HepG2 (cell line): Measurements from ENCODE around the gene MYL4. TPM values are rescaled to one million over a fixed set of nuclear protein-coding genes. Genes with fewer than 3 reads are reported as not detected.

ENCODE experiments used
- ATAC-seq: fragments of 200-7000 bp; cut with Tn5 transposase; 3 replicates; pipeline ENCODE4 v1.9.1; 2020; ENCODE audit warnings: mild to moderate bottlenecking, moderate library complexity
- BruUV-seq: library from RNA; stranded (reverse); fragments of 400-500 nt; replicated peaks from 2 replicates; lab custom pipeline; 2021; lab: Mats Ljungman, UMichigan
- CTCF ChIA-PET: fragments of 300-600 bp; formaldehyde crosslinking; extraction: SDS; loops from one replicate; lab custom pipeline; 2021; ENCODE audit warnings: low total read pairs, inconsistent platforms, low intra/inter-chr PET ratio; lab: Yijun Ruan, JAX
- POLR2A ChIA-PET: fragments of 350-600 bp; sonication (Branson Sonifier 250); formaldehyde crosslinking; loops from one replicate; lab custom pipeline; 2020; ENCODE audit warnings: antibody characterized with exemption, inconsistent platforms; lab: Yijun Ruan, JAX
- DNase-seq: peaks from one replicate; pipeline ENCODE4 v3.0.0-alpha.2; 2015; ENCODE audit warnings: low spot score
- FAIRE-seq: peaks from 3 replicates; lab custom pipeline; 2011; peaks lifted over from hg19 to GRCh38; lab: Jason Lieb, UNC
- H2AFZ ChIP-seq: one replicate; pipeline ENCODE4 v1.6.1; 2011; ENCODE audit warnings: low read length, inconsistent platforms
- H3K27ac ChIP-seq: fragments of 300-600 bp; 3 replicates; pipeline ENCODE4 v1.8.0; 2011; ENCODE audit warnings: mixed run types, mild to moderate bottlenecking, mixed read lengths, low read length, inconsistent platforms; ENCODE audit not compliant: insufficient read depth; ENCODE audit errors: extremely low read length
- H3K27me3 ChIP-seq, 2 experiments: fragments of 200-600 bp in 1 of 2; 2 replicates in 1 of 2; 3 replicates in 1 of 2; pipeline versions ENCODE4 v1.6.0 to v1.8.0; 2011; ENCODE audit warnings: low read length in 2 of 2, mild to moderate bottlenecking in 2 of 2, moderate library complexity in 2 of 2, inconsistent platforms in 1 of 2; ENCODE audit not compliant: insufficient read depth in 2 of 2, control insufficient read depth in 1 of 2
- H3K36me3 ChIP-seq, 2 experiments: fragments of 200-600 bp in 1 of 2; replicated peaks in 1 of 2; 2 replicates in 1 of 2; 3 replicates in 1 of 2; pipeline versions ENCODE4 v1.5.1 to v1.8.0; 2011; ENCODE audit warnings: low read length in 2 of 2, inconsistent platforms in 1 of 2; ENCODE audit not compliant: insufficient read depth in 2 of 2, control insufficient read depth in 1 of 2
- H3K4me1 ChIP-seq: 2 replicates; pipeline ENCODE4 v1.5.1; 2012; ENCODE audit warnings: low read length, inconsistent platforms; ENCODE audit not compliant: insufficient read depth
- H3K4me2 ChIP-seq: 2 replicates; pipeline ENCODE4 v1.6.0; 2011; ENCODE audit warnings: low read depth, low read length, inconsistent platforms
- H3K4me3 ChIP-seq, 3 experiments: fragments of 200-600 bp in 1 of 3; sonication (generic), shearing (Covaris generic) in 1 of 3; replicated peaks in 1 of 3; 2 replicates each; pipeline ENCODE4 v1.5.1; 2011 to 2016; ENCODE audit warnings: low read length in 3 of 3, inconsistent platforms in 2 of 3, low read depth in 2 of 3, mild to moderate bottlenecking in 2 of 3, control low read depth in 1 of 3, mixed read lengths in 1 of 3; ENCODE audit not compliant: insufficient read depth in 1 of 3
- H3K79me2 ChIP-seq: one replicate; pipeline ENCODE4 v1.6.1; 2011; ENCODE audit warnings: low read length, inconsistent platforms; ENCODE audit not compliant: insufficient read depth
- H3K9ac ChIP-seq: 2 replicates; pipeline ENCODE4 v1.6.0; 2011; ENCODE audit warnings: mild to moderate bottlenecking, low read depth, low read length, inconsistent platforms; ENCODE audit not compliant: insufficient read depth
- H3K9me3 ChIP-seq: 2 replicates; pipeline ENCODE4 v1.5.1; 2012; ENCODE audit warnings: mild to moderate bottlenecking, low read length
- H4K20me1 ChIP-seq: 2 replicates; pipeline ENCODE4 v1.6.0; 2011; ENCODE audit warnings: inconsistent platforms, mild to moderate bottlenecking, low read length, moderate library complexity; ENCODE audit not compliant: insufficient read depth
- DNMT3B ChIP-seq: conservative IDR thresholded peaks from 2 replicates; pipeline ENCODE4 v1.6.1; 2016; ENCODE audit warnings: missing biosample characterization, control low read depth
- FLYWCH1 ChIP-seq: sonication (generic); formaldehyde crosslinking; IDR thresholded peaks from 2 replicates; pipeline ENCODE4 v1.8.1; 2023; ENCODE audit warnings: mild to moderate bottlenecking, missing genetic modification reagents
- FOXA3 ChIP-seq: IDR thresholded peaks from 2 replicates; pipeline ENCODE4 v1.6.1; 2016; ENCODE audit warnings: missing genetic modification reagents, missing compliant biosample characterization
- GABPB1 ChIP-seq: IDR thresholded peaks from 2 replicates; pipeline ENCODE4 v1.6.1; 2016; ENCODE audit warnings: mild to moderate bottlenecking, missing genetic modification reagents, moderate library complexity, missing compliant biosample characterization
- JUND ChIP-seq: sonication (generic); formaldehyde crosslinking; IDR thresholded peaks from 2 replicates; pipeline ENCODE4 v1.8.0; 2022; ENCODE audit warnings: mild to moderate bottlenecking, missing genetic modification reagents
- KLF15 ChIP-seq: sonication (generic); formaldehyde crosslinking; IDR thresholded peaks from 2 replicates; pipeline ENCODE4 v1.8.1; 2023; ENCODE audit warnings: borderline replicate concordance, mild to moderate bottlenecking, inconsistent platforms, missing genetic modification reagents, mixed read lengths
- MLX ChIP-seq: IDR thresholded peaks from 2 replicates; pipeline ENCODE4 v1.6.1; 2016
- PHF5A ChIP-seq: IDR thresholded peaks from one replicate; pipeline ENCODE4 v1.6.1; 2018; ENCODE audit warnings: low read depth, missing genetic modification reagents; ENCODE audit not compliant: unreplicated experiment
- SALL1 ChIP-seq: sonication (generic); formaldehyde crosslinking; IDR thresholded peaks from 2 replicates; pipeline ENCODE4 v1.8.0; 2022; ENCODE audit warnings: mild to moderate bottlenecking, missing genetic modification reagents
- SNAI1 ChIP-seq: sonication (generic); formaldehyde crosslinking; IDR thresholded peaks from 2 replicates; pipeline ENCODE4 v1.5.0; 2020; ENCODE audit warnings: mild to moderate bottlenecking, missing genetic modification reagents, borderline replicate concordance
- SRSF4 ChIP-seq: fragments of 200-400 bp; formaldehyde crosslinking; IDR thresholded peaks from one replicate; pipeline ENCODE4 v1.6.1; 2018; ENCODE audit warnings: mild to moderate bottlenecking, low read depth, low read length, moderate library complexity; ENCODE audit not compliant: poor library complexity, severe bottlenecking
- SSRP1 ChIP-seq: IDR thresholded peaks from 2 replicates; pipeline ENCODE4 v1.6.1; 2016; ENCODE audit warnings: control low read depth
- TBX3 ChIP-seq: fragments of 450-650 bp; IDR thresholded peaks from 2 replicates; pipeline ENCODE4 v1.6.1; 2017; ENCODE audit warnings: antibody characterized with exemption, mild to moderate bottlenecking, inconsistent platforms, borderline replicate concordance
- ZNF451 ChIP-seq: sonication (generic); formaldehyde crosslinking; IDR thresholded peaks from 2 replicates; pipeline ENCODE4 v1.5.0; 2020; ENCODE audit warnings: mild to moderate bottlenecking, missing genetic modification reagents
- ZNF572 ChIP-seq: sonication (generic); formaldehyde crosslinking; IDR thresholded peaks from 2 replicates; pipeline ENCODE4 v1.5.1; 2020; ENCODE audit warnings: mild to moderate bottlenecking, missing genetic modification reagents
- ZNF616 ChIP-seq: sonication (generic); formaldehyde crosslinking; IDR thresholded peaks from 2 replicates; pipeline ENCODE4 v1.5.0; 2020; ENCODE audit warnings: low read depth, mild to moderate bottlenecking, missing genetic modification reagents
- WGBS: methylation state at CpG from one replicate; pipeline ENCODE4 v1.1.6; 2017; ENCODE audit warnings: low lambda C conversion rate; 5-methylcytosine and 5-hydroxymethylcytosine counted together
- in situ Hi-C: cut with HindIII; loops from 2 replicates; pipeline ENCODE4 v1.10.0; 2017; ENCODE audit warnings: low pct_unique_long_range_greater_than_20kb; ENCODE audit not compliant: extremely low pct_ligation_motif_present
- intact Hi-C: fragments of 100-400 bp; cut with micrococcal nuclease; formaldehyde crosslinking; loops from one replicate; pipeline ENCODE4 v1.10.0; 2022; ENCODE audit not compliant: unreplicated experiment
- polyA plus RNA-seq, 8 experiments: library from polyadenylated mRNA; depleted of rRNA in 3 of 8; stranded (reverse) in 7 of 8; unstranded in 1 of 8; fragments of >200 nt; fragmentation: Illumina TruSeq in 4 of 8; extraction: Trizol in 4 of 8; gene quantifications; 2 replicates each; pipeline versions ENCODE4 v1.2.1 to v1.2.3, GENCODE V29; 2011 to 2016; ENCODE audit warnings: low read depth in 4 of 8, missing spikeins in 1 of 8, mixed read lengths in 1 of 8; ENCODE audit not compliant: insufficient read depth in 1 of 8
- total RNA-seq, 5 experiments: library from RNA; depleted of rRNA; stranded (reverse); fragments of >200 nt; fragmentation: Illumina TruSeq; extraction: Trizol; gene quantifications; 2 replicates each; pipeline ENCODE4 v1.2.3, GENCODE V29; 2016; ENCODE audit warnings: low read depth in 1 of 5
- TF ChIP-seq, protein P1 (sequence below): sonication (generic); formaldehyde crosslinking; IDR thresholded peaks from 2 replicates; pipeline ENCODE4 v1.8.1; 2023; ENCODE audit warnings: mild to moderate bottlenecking, missing genetic modification reagents, borderline replicate concordance
- TF ChIP-seq, protein P2 (sequence below): sonication (generic); formaldehyde crosslinking; IDR thresholded peaks from 2 replicates; pipeline ENCODE4 v1.4.0; 2020; ENCODE audit warnings: mild to moderate bottlenecking, missing genetic modification reagents
- TF ChIP-seq, protein P3 (sequence below): sonication (generic); formaldehyde crosslinking; IDR thresholded peaks from 2 replicates; pipeline ENCODE4 v1.5.0; 2020; ENCODE audit warnings: missing genetic modification reagents, mild to moderate bottlenecking, borderline replicate concordance

The MYL4 gene
- total and polyA plus RNA-seq, 2 of the 13 experiments (the other 11 are each of a cell fraction or from before 2014, with no cell fraction given): not detected

GRCh38 chr17:47264166-47264565, 55.0 kb downstream of the MYL4 start:
- POLR2A ChIA-PET: no interaction called here
- TF ChIP-seq SRSF4 (no peak), TBX3 (no peak), KLF15 (CRISPR knock-in tag) (no peak), ZNF572 (CRISPR knock-in tag) (no peak), ZNF616 (CRISPR knock-in tag) (no peak), MLX (CRISPR knock-in tag) (no peak), PHF5A (no peak), SALL1 (no peak), SSRP1 (CRISPR knock-in tag) (no peak), GABPB1 (CRISPR knock-in tag) (no peak), ZNF451 (CRISPR knock-in tag) (no peak), FLYWCH1 (CRISPR knock-in tag) (no peak), JUND (CRISPR knock-in tag) (no peak), SNAI1 (CRISPR knock-in tag) (no peak), DNMT3B (no peak), FOXA3 (CRISPR knock-in tag) (no peak)
- TF ChIP-seq, protein P1, sequence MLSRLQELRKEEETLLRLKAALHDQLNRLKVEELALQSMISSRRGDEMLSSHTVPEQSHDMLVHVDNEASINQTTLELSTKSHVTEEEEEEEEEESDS (CRISPR knock-in tag): no peak
- TF ChIP-seq, protein P2, sequence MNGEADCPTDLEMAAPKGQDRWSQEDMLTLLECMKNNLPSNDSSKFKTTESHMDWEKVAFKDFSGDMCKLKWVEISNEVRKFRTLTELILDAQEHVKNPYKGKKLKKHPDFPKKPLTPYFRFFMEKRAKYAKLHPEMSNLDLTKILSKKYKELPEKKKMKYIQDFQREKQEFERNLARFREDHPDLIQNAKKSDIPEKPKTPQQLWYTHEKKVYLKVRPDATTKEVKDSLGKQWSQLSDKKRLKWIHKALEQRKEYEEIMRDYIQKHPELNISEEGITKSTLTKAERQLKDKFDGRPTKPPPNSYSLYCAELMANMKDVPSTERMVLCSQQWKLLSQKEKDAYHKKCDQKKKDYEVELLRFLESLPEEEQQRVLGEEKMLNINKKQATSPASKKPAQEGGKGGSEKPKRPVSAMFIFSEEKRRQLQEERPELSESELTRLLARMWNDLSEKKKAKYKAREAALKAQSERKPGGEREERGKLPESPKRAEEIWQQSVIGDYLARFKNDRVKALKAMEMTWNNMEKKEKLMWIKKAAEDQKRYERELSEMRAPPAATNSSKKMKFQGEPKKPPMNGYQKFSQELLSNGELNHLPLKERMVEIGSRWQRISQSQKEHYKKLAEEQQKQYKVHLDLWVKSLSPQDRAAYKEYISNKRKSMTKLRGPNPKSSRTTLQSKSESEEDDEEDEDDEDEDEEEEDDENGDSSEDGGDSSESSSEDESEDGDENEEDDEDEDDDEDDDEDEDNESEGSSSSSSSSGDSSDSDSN (CRISPR knock-in tag): no peak
- TF ChIP-seq, protein P3, sequence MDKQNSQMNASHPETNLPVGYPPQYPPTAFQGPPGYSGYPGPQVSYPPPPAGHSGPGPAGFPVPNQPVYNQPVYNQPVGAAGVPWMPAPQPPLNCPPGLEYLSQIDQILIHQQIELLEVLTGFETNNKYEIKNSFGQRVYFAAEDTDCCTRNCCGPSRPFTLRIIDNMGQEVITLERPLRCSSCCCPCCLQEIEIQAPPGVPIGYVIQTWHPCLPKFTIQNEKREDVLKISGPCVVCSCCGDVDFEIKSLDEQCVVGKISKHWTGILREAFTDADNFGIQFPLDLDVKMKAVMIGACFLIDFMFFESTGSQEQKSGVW (CRISPR knock-in tag): no peak

More at GRCh38 chr17:47264166-47264565, 55.0 kb downstream of the MYL4 start:
- Histone ChIP-seq H3K9ac (no peak overlapping the region), H3K9me3 (peaks cover 4% of the 10 kb centered on the region; the same call in 1 of the 2 replicates), H3K4me1 (peaks cover 26% of the 10 kb centered on the region), H3K79me2 (no peaks in the 10 kb centered on the region), H2AFZ (no peak overlapping the region), H4K20me1 (no peaks in the 10 kb centered on the region), H3K36me3 (no peaks in the 10 kb centered on the region), H3K27ac (no peak overlapping the region), H3K4me3 (no peak overlapping the region), H3K4me2 (no peak overlapping the region), H3K27me3 (no peaks in the 10 kb centered on the region)
- CTCF ChIA-PET: no interaction called here
- WGBS: 90% methylated on average over 2 of the region's 2 CpGs
- no TSS peak for BruUV-seq
- intact Hi-C loops: no loop called here
- in situ Hi-C loops: no loop called here
- ATAC-seq: no peak
- no peak for DNase-seq
- FAIRE-seq: no peak
